ENCODE measurements around the gene PCDHB11.
"Not testable (repeated sequence)": the region's sequence is repeated elsewhere in the genome, so short reads cannot be mapped to it uniquely, and the experiment has no call there.

DNA sequence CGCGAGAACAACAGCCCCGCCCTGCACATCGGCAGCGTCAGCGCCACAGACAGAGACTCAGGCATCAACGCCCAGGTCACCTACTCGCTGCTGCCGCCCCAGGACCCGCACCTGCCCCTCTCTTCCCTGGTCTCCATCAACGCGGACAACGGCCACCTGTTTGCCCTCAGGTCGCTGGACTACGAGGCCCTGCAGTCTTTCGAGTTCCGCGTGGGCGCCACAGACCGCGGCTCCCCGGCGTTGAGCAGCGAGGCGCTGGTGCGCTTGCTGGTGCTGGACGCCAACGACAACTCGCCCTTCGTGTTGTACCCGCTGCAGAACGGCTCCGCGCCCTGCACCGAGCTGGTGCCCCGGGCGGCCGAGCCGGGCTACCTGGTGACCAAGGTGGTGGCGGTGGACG lies 47.8 kb upstream of the PCDHB11 start:
- TF ChIP-seq, protein P1, sequence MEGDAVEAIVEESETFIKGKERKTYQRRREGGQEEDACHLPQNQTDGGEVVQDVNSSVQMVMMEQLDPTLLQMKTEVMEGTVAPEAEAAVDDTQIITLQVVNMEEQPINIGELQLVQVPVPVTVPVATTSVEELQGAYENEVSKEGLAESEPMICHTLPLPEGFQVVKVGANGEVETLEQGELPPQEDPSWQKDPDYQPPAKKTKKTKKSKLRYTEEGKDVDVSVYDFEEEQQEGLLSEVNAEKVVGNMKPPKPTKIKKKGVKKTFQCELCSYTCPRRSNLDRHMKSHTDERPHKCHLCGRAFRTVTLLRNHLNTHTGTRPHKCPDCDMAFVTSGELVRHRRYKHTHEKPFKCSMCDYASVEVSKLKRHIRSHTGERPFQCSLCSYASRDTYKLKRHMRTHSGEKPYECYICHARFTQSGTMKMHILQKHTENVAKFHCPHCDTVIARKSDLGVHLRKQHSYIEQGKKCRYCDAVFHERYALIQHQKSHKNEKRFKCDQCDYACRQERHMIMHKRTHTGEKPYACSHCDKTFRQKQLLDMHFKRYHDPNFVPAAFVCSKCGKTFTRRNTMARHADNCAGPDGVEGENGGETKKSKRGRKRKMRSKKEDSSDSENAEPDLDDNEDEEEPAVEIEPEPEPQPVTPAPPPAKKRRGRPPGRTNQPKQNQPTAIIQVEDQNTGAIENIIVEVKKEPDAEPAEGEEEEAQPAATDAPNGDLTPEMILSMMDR (IDR thresholded peaks at IDR 0.05 in 4 of 5, conservative IDR thresholded peaks at IDR 0.05 in 1 of 5): not testable (repeated sequence)
- TF ChIP-seq POLR2A (IDR thresholded peaks at IDR 0.05): not testable (repeated sequence)

Data from gastrocnemius medialis (tissue), 4 donors.